H1 (cell line): ENCODE measurements around the gene DACT3. TPM values are rescaled to one million over a fixed set of nuclear protein-coding genes. Genes with fewer than 3 reads are reported as not detected.

Experiments used
- CTCF ChIA-PET: fragments of 300-600 bp; sonication (Branson Sonifier 250); formaldehyde crosslinking; loops from one replicate; lab custom pipeline; 2021; ENCODE audit not compliant: partially characterized antibody; lab: Charles Lee
- POLR2A ChIA-PET: fragments of 300-600 bp; sonication (Branson Sonifier 250); formaldehyde crosslinking; loops from one replicate; lab custom pipeline; 2021; ENCODE audit warnings: inconsistent platforms; ENCODE audit not compliant: partially characterized antibody; lab: Charles Lee
- DNase-seq, 2 experiments: peaks; one replicate each; pipeline versions ENCODE4 v3.0.0 to v3.0.0-alpha.2; 2010 to 2022; ENCODE audit warnings: low spot score in 2 of 2, low read depth in 1 of 2, mixed read lengths in 1 of 2
- FAIRE-seq: peaks from 2 replicates; lab custom pipeline; 2011; peaks lifted over from hg19 to GRCh38; lab: Jason Lieb, UNC
- H2AFZ ChIP-seq: 2 replicates; pipeline ENCODE4 v1.8.1; 2012; ENCODE audit warnings: low read length, inconsistent platforms
- H2AK5ac ChIP-seq: 2 replicates; pipeline ENCODE4 v1.6.1; 2013; ENCODE audit warnings: low read depth, low read length
- H2BK120ac ChIP-seq: replicated peaks from 2 replicates; pipeline ENCODE3; 2013; ENCODE audit warnings: low read depth, low read length, inconsistent platforms
- H2BK12ac ChIP-seq: 2 replicates; pipeline ENCODE4 v1.6.1; 2013; ENCODE audit warnings: low read depth, low read length
- H2BK15ac ChIP-seq: 2 replicates; pipeline ENCODE4 v1.6.1; 2013; ENCODE audit warnings: low read length
- H2BK20ac ChIP-seq: 2 replicates; pipeline ENCODE4 v1.6.1; 2013; ENCODE audit warnings: low read length
- H2BK5ac ChIP-seq: 2 replicates; pipeline ENCODE4 v1.6.1; 2013; ENCODE audit warnings: low read depth, low read length
- H3K14ac ChIP-seq: 2 replicates; pipeline ENCODE4 v1.6.1; 2013; ENCODE audit warnings: inconsistent platforms; ENCODE audit not compliant: insufficient read length
- H3K18ac ChIP-seq: 2 replicates; pipeline ENCODE4 v1.6.1; 2013; ENCODE audit warnings: low read length; ENCODE audit errors: extremely low read depth
- H3K23ac ChIP-seq: 2 replicates; pipeline ENCODE4 v1.6.1; 2013; ENCODE audit warnings: inconsistent platforms; ENCODE audit not compliant: insufficient read length
- H3K23me2 ChIP-seq: 2 replicates; pipeline ENCODE4 v1.6.1; 2013; ENCODE audit warnings: low read depth, low read length
- H3K27ac ChIP-seq: 2 replicates; pipeline ENCODE4 v1.6.1; 2011; ENCODE audit warnings: low read depth, low read length, inconsistent platforms
- H3K27me3 ChIP-seq, 4 experiments: replicated peaks in 1 of 4; 1 replicate in 1 of 4; 2 replicates in 3 of 4; pipeline versions ENCODE4 v1.6.1 to v1.8.1; 2011 to 2013; ENCODE audit warnings: low read length in 3 of 4, mild to moderate bottlenecking in 3 of 4, inconsistent platforms in 2 of 4, mixed read lengths in 2 of 4, moderate library complexity in 1 of 4; ENCODE audit not compliant: control insufficient read depth in 3 of 4, insufficient read depth in 3 of 4; ENCODE audit errors: extremely low read depth in 1 of 4
- H3K36me3 ChIP-seq, 4 experiments: 2 replicates each; pipeline versions ENCODE4 v1.6.1 to v1.8.1; 2011 to 2013; ENCODE audit warnings: mild to moderate bottlenecking in 4 of 4, low read length in 3 of 4, moderate library complexity in 2 of 4, control low read depth in 1 of 4, inconsistent platforms in 1 of 4; ENCODE audit not compliant: insufficient read depth in 4 of 4, control insufficient read depth in 2 of 4
- H3K4ac ChIP-seq: replicated peaks from 2 replicates; pipeline ENCODE3; 2013; ENCODE audit warnings: low read length, low read depth, mixed read lengths, inconsistent platforms; ENCODE audit not compliant: insufficient read length
- H3K4me1 ChIP-seq, 4 experiments: replicated peaks in 1 of 4; 1 replicate in 1 of 4; 2 replicates in 3 of 4; pipeline versions ENCODE4 v1.6.1 to v1.8.1; 2011 to 2013; ENCODE audit warnings: low read length in 3 of 4, inconsistent platforms in 2 of 4, mixed read lengths in 1 of 4; ENCODE audit not compliant: insufficient read depth in 4 of 4, control insufficient read depth in 3 of 4
- H3K4me2 ChIP-seq, 2 experiments: 2 replicates each; pipeline versions ENCODE4 v1.6.1 to v1.8.1; 2011 to 2013; ENCODE audit warnings: low read depth in 2 of 2, low read length in 2 of 2, control low read depth in 1 of 2, inconsistent platforms in 1 of 2, mild to moderate bottlenecking in 1 of 2; ENCODE audit not compliant: insufficient read depth in 1 of 2
- H3K4me3 ChIP-seq, 4 experiments: fragments of 200-600, 300-600 bp in 1 of 4; sonication (generic), shearing (Covaris generic), sonication (Bioruptor Twin) in 1 of 4; 2 replicates each; pipeline versions ENCODE4 v1.5.1 to v1.8.1; 2011 to 2016; ENCODE audit warnings: low read length in 4 of 4, low read depth in 3 of 4, control low read depth in 2 of 4, inconsistent platforms in 2 of 4, mild to moderate bottlenecking in 2 of 4, mixed read lengths in 1 of 4, moderate library complexity in 1 of 4; ENCODE audit not compliant: insufficient read depth in 2 of 4; ENCODE audit errors: extremely low read depth in 1 of 4
- H3K56ac ChIP-seq: replicated peaks from 2 replicates; pipeline ENCODE3; 2013; ENCODE audit warnings: low read depth, mild to moderate bottlenecking, mixed read lengths, low read length, inconsistent platforms; ENCODE audit not compliant: insufficient read length
- H3K79me1 ChIP-seq: 2 replicates; pipeline ENCODE4 v1.6.1; 2013; ENCODE audit warnings: low read depth, low read length, control low read depth
- H3K79me2 ChIP-seq, 2 experiments: 2 replicates each; pipeline versions ENCODE4 v1.6.1 to v1.8.1; 2012 to 2013; ENCODE audit warnings: low read length in 2 of 2, mild to moderate bottlenecking in 2 of 2, inconsistent platforms in 1 of 2; ENCODE audit not compliant: insufficient read depth in 2 of 2, control insufficient read depth in 1 of 2
- H3K9ac ChIP-seq, 4 experiments: replicated peaks in 1 of 4; 1 replicate in 1 of 4; 2 replicates in 3 of 4; pipeline versions ENCODE4 v1.6.1 to v1.8.1; 2011 to 2013; ENCODE audit warnings: low read depth in 3 of 4, low read length in 3 of 4, control low read depth in 2 of 4, mild to moderate bottlenecking in 2 of 4, moderate library complexity in 2 of 4, inconsistent platforms in 1 of 4; ENCODE audit errors: extremely low read depth in 1 of 4
- H3K9me3 ChIP-seq, 2 experiments: 2 replicates each; pipeline versions ENCODE4 v1.6.1 to v1.8.1; 2012 to 2013; ENCODE audit warnings: mild to moderate bottlenecking in 2 of 2, moderate library complexity in 2 of 2, control low read depth in 1 of 2, inconsistent platforms in 1 of 2, low read depth in 1 of 2, low read length in 1 of 2, mixed read lengths in 1 of 2; ENCODE audit not compliant: insufficient read depth in 2 of 2
- H4K20me1 ChIP-seq, 2 experiments: replicated peaks in 1 of 2; 2 replicates each; pipeline versions ENCODE3 to v1.8.1; 2011 to 2013; ENCODE audit warnings: inconsistent platforms in 2 of 2, low read length in 2 of 2, mild to moderate bottlenecking in 1 of 2; ENCODE audit not compliant: insufficient read depth in 2 of 2, control insufficient read depth in 1 of 2
- H4K5ac ChIP-seq: 2 replicates; pipeline ENCODE4 v1.6.1; 2013; ENCODE audit warnings: low read length, low read depth, mixed read lengths, inconsistent platforms; ENCODE audit not compliant: insufficient read length
- H4K8ac ChIP-seq: 2 replicates; pipeline ENCODE4 v1.8.0; 2013; ENCODE audit warnings: mild to moderate bottlenecking, moderate library complexity, low read length, inconsistent platforms; ENCODE audit not compliant: insufficient read depth; ENCODE audit errors: extremely low read depth
- H4K91ac ChIP-seq: replicated peaks from 2 replicates; pipeline ENCODE3; 2013; ENCODE audit warnings: low read length, mixed read lengths, inconsistent platforms; ENCODE audit not compliant: insufficient read length
- WGBS, 2 experiments: shearing (Covaris generic) in 1 of 2; methylation state at CpG; one replicate each; pipeline versions ENCODE4 v1.1.6 to v1.1.7; 2013 to 2015; ENCODE audit warnings: low lambda C conversion rate in 2 of 2, mixed read lengths in 2 of 2, inconsistent platforms in 1 of 2, low coverage in 1 of 2, missing lambda C conversion rate in 1 of 2; ENCODE audit not compliant: insufficient replicate concordance in 2 of 2, insufficient coverage in 1 of 2, insufficient read length in 1 of 2; ENCODE audit errors: extremely low coverage in 1 of 2, missing lambda C conversion rate in 1 of 2; 5-methylcytosine and 5-hydroxymethylcytosine counted together
- polyA plus RNA-seq, 7 experiments: library from polyadenylated mRNA; depleted of rRNA in 3 of 7; stranded (reverse) in 5 of 7; unstranded in 2 of 7; fragments of >200 nt in 5 of 7; fragments of 200-250 nt in 2 of 7; gene quantifications; 1 replicate in 5 of 7; 2 replicates in 1 of 7; 4 replicates in 1 of 7; pipeline versions ENCODE4 v1.2.1 to v1.2.3, GENCODE V29; 2011 to 2013; ENCODE audit warnings: missing spikeins in 2 of 7, mixed read lengths in 2 of 7
- total RNA-seq: library from RNA; stranded (reverse); fragmentation: NEBNext Ultra II Directional; extraction: Animal tissue kit (Norgen Biotek cat#: 25700); gene quantifications from 2 replicates; pipeline ENCODE4 v1.2.1, GENCODE V29; 2021
- TF ChIP-seq, protein P1 (sequence below), 3 experiments: IDR thresholded peaks; 1 replicate in 2 of 3; 2 replicates in 1 of 3; pipeline versions ENCODE4 v1.5.1 to v1.6.1; 2011; ENCODE audit warnings: low read length in 3 of 3, mild to moderate bottlenecking in 3 of 3, inconsistent platforms in 2 of 3, low read depth in 1 of 3, moderate library complexity in 1 of 3; ENCODE audit not compliant: insufficient read depth in 1 of 3; ENCODE audit errors: control extremely low read depth in 1 of 3

Gene DACT3
- total and polyA plus RNA-seq, 2 of the 8 experiments (the other 6 are each of a cell fraction or from before 2014, with no cell fraction given): 1.8 to 2.0 TPM

GRCh38 chr19:46700704-46701103, 39.7 kb upstream of the DACT3 start:
- FAIRE-seq (no peak), DNase-seq (no peak)
- Histone ChIP-seq H3K27ac (no peak overlapping the region), H3K9ac (no peak overlapping the region), H3K4me2 (no peak overlapping the region), H3K4me3 (no peak overlapping the region), H4K91ac (no peak overlapping the region), H2AK5ac (no peak overlapping the region), H3K27me3 (no peaks in the 10 kb centered on the region), H4K8ac (no peak overlapping the region), H3K79me1 (no peaks in the 10 kb centered on the region), H3K23me2 (peaks cover 3% of the 10 kb centered on the region), H3K56ac (no peak overlapping the region), H2BK12ac (no peak overlapping the region), H3K79me2 (no peaks in the 10 kb centered on the region), H3K4me1 (peaks cover 0 to 9% (median 6%) of the 10 kb centered on the region in 4 experiments; a peak in 6 of 7 replicates), H2BK5ac (no peak overlapping the region), H3K23ac (no peak overlapping the region), H2BK15ac (no peak overlapping the region), H3K4ac (no peak overlapping the region), H2BK120ac (no peak overlapping the region), H2AFZ (no peak overlapping the region), H3K18ac (no peak overlapping the region), H3K36me3 (peaks cover 8 to 58% (median 44%) of the 10 kb centered on the region in 4 experiments), H4K20me1 (peaks cover 15 to 16% of the 10 kb centered on the region in 2 experiments), H2BK20ac (no peak overlapping the region), H3K9me3 (no peaks in the 10 kb centered on the region), H3K14ac (no peak overlapping the region), H4K5ac (no peak overlapping the region)
- POLR2A ChIA-PET: no interaction called here
- 94% methylated on average over 11 of the region's 13 CpGs; no CpG with 5 or more reads in 1 of the 2 experiments for WGBS, 2 experiments
- CTCF ChIA-PET: interaction anchor here (0.9 to 1.1 kb wide), 2 partner anchors 13 to 38 kb away, joined by 3 read pairs; no protein-coding TSS in a partner anchor
- TF ChIP-seq, protein P1, sequence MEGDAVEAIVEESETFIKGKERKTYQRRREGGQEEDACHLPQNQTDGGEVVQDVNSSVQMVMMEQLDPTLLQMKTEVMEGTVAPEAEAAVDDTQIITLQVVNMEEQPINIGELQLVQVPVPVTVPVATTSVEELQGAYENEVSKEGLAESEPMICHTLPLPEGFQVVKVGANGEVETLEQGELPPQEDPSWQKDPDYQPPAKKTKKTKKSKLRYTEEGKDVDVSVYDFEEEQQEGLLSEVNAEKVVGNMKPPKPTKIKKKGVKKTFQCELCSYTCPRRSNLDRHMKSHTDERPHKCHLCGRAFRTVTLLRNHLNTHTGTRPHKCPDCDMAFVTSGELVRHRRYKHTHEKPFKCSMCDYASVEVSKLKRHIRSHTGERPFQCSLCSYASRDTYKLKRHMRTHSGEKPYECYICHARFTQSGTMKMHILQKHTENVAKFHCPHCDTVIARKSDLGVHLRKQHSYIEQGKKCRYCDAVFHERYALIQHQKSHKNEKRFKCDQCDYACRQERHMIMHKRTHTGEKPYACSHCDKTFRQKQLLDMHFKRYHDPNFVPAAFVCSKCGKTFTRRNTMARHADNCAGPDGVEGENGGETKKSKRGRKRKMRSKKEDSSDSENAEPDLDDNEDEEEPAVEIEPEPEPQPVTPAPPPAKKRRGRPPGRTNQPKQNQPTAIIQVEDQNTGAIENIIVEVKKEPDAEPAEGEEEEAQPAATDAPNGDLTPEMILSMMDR (IDR thresholded peaks at IDR 0.05; ENCODE audit: control extremely low read depth in 1 of 3, insufficient read depth in 1 of 3, low read depth in 1 of 3, low read length in 3 of 3): no peak
